GM19395 (cell line): ENCODE results near the gene SHKBP1.

Experiments used
- ATAC-seq: cut with Tn5 transposase; IDR thresholded peaks from one replicate; pipeline ENCODE4 v1.9.1; 2021; ENCODE audit warnings: mild to moderate bottlenecking, moderate library complexity; ENCODE audit not compliant: unreplicated experiment

Gene SHKBP1

DNA sequence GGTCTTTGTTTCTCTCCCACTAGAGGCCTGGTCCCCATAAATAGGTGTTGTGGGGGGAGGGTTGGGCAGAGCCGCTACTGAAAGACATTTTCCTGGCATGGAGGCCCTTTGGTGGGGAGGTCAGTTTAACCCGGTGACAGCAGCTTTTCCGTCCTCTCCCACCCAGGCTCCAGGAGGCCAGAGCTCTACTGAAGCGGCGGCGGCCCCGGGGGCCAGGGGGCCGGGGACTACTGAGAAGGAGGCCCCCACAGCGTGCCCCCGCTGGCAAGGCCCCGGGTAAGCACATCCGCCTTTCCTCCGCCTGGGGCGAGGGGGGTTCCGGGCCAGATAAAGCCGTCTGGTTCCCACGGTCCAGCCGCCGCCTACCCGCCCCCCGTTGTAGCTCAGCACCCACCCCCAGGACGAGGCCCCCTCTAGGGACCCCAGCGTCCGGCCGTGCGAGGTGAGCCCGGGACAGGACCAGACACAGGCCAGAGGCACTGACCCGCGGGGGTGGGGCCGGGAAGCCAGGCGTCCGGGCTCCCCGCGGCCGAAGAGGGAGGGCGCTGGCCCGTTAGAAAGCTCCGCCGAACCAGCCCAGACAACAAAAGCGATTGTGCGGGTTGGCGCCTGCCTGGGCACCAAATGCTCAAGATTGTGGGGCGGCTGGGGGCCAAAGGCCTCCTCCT, 23.4 kb downstream of the SHKBP1 start:
- no peak for ATAC-seq

- ATAC-seq: no peak
These were observed 24.0 kb downstream of the SHKBP1 start for GRCh38 chr19:40600570-40601133.

DNA sequence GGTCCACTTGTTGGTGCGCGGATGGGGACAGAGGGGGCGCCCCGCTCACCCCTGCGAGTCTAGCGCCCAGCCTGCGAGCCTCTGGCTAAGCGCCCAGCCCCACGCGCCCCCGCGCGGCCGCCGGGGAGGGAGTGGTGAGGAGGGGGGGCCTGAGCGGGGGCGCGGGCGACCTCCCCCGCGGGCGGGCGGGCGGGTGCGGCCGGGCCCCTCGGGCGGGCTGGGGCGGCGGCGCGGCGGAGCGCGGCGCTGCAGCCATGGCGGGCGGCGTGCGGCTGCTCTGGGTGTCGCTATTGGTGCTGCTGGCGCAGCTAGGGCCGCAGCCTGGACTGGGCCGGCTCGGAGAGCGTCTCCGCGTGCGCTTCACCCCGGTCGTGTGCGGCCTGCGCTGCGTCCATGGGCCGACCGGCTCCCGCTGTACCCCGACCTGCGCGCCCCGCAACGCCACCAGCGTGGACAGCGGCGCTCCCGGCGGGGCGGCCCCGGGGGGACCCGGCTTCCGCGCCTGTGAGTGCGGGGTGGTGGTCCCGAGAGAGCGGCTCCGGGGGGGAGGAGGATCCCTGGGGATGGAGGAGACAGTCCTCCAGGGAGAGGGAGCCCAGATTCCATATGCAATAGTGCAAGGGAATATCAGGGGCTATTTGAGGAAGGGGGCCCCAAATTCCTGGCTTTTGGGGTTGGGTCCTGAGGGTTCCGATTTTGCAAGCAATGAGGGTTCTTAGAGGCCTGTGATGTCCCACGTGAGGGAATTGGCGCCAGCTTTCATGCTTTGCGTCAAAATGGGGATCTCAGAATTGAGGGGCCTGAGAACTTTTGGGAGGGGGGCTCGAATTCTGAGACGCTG, 24.7 kb downstream of the SHKBP1 start, which contains the start of gene LTBP4:
LTBP4 (plus strand) TSS at position 236 of the 841 bp plus-strand sequence; CDS start at position 255, 19 bp downstream.
- ATAC-seq: no peak

DNA sequence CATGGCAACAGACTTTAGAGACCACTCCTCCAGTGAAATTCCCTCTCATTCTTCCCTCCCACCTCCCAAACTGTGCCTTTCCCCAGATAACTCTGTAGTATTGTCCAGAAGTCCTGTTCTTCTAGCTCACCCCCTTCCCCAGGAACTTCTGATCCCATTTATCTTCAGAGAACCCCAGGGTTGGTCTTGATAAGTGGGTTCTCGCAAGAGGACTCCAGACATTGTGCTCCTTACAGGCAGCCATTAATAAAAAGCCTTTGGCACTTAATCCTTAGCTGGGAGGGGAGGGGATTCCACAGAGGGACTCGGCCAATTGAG, 26.4 kb downstream of the SHKBP1 start:
- no peak for ATAC-seq

DNA sequence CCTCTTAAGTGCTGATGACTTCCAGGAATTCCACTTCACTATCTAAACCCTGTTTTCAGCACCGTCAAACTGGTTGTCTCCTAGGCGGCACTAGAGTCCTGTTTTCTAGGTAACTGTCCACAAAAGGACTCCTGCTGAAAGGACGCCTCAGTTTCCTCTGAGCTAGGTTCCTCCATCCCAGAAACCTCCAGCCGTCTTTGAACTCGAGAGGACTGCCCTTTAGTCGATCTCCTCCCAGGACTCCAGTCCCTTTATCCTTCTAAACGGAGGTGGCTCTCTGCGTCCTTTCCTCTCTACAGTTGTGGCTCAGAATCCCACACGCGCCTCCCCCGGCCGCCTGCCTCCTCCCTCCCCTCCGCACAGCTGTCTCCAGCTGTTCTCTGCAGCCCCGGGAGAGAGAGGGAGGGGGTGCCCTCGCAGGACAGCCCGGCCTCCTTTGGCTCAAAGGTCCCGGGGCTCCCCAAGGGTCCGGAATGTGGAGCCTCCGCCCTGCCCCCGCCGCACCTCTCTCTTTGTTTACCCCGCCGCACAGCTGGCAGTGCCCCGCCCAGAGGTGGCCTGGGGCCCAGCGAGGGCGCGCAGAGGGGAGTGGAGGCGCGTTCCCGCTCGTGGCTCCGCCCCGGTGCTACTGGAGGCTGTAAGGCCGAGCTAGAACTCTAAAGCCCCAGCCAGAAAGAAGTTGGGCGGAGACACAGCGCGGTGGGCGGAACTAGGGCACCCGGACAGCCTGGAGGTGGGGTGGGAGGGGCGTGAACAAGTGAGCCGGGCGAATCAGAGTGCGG, 26.9 kb downstream of the SHKBP1 start:
- ATAC-seq: peak; percentile 74

DNA sequence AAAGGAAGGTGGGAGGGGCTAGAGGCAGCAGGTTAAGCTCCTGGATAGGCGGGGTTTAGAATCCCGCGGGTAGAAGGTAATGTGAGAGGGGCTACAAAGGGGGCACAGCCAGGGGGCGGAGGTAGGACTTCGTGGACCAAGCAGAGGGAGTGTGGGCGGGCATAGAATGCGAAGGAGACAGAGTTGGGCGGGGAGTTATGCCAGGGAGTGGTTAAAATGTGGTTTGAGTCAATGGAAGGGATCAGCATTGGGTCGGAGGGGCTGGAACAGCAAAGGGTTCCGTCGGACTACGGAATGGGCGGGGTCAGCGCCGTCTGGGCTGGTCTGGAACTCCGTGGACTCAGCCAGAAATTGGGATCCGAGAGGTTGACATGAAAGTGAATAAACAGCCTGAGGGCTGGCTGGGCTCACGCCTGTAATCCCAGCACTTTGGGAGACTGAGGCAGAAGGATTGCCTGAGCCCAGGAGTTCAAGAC, 27.5 kb downstream of the SHKBP1 start:
- no peak for ATAC-seq

DNA sequence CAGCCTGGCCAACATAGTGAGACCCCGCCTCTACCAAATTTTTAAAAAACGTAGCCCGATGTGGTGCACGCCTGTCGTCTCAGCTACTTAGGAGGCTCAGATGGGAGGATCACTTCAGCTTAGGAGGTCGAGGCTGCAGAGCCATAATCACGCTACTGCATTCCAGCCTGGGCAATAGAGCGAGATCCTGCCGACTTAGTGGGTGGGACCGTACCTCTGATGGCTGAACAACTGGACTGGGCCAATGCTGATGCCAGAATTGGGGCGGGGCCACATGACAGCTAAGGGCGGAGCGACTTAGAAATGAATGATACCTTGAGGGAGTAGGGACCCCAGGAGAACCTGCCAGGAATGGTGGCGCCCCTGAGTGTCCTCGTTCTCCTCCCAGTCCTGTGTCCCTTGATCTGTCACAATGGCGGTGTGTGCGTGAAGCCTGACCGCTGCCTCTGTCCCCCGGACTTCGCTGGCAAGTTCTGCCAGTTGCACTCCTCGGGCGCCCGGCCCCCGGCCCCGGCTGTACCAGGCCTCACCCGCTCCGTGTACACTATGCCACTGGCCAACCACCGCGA, 28.1 kb downstream of the SHKBP1 start:
- ATAC-seq: no peak

GRCh38 chr19:40605216-40605971, 28.7 kb downstream of the SHKBP1 start:
- no peak for ATAC-seq

DNA sequence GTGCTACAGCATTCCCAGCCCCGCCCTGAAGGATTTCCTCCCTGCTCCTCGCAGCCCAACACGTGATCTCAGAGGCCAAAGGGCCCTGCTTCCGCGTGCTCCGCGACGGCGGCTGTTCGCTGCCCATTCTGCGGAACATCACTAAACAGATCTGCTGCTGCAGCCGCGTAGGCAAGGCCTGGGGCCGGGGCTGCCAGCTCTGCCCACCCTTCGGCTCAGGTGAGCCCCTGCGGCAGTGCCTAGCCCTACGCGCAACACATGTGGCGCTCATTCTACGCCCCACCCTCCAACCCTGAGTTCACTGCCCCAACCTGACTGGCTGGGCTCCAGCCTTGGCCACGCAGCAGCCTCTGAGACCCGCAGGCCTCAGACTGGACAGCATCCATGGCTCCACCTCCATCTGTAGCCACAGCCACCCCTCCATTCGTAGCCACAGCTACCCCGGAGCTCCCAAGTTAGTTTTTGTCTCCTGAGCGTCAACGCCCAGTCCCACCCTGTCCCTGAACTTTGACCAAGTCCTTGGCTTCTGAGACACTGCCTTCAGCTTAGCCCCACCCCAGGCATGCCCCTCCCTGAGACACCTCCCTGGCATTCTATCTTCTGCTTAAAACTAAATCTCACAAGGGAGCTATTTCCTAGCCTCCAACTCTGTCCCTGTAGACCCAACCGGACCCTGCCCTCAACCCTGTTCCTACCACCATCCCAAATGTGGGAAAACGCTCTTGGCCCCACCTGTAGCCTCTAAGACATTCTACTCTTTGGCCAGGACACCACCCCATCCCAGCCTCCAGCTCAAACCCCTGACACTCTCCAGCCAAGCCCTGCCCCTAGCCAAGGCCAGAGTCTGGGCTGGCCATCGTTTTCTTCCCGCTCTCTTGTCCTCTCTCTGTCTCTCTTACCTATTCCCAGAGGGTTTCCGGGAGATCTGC, 30.9 kb downstream of the SHKBP1 start:
- ATAC-seq: no peak

GRCh38 chr19:40608240-40608621, 31.6 kb downstream of the SHKBP1 start:
- ATAC-seq: no peak

DNA sequence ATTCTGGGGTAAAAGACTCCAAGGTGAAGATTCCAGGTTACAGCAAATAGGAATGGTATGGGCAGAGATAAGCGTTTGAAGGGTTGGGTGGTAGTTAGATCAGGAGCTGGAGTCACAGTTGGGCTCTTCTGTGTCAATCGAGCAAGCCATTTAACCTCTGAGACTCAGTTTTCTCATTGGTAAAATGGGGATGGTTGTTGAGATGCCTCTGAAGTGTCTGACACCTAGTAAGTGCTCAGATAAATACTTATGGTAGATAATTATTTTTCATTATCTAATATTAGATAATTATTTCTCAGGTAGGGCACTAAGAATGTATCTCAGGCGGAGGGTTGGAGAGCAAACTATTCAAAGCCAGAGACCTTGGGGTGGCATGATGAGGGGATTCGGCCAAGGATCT, 32.3 kb downstream of the SHKBP1 start:
- ATAC-seq: no peak

DNA sequence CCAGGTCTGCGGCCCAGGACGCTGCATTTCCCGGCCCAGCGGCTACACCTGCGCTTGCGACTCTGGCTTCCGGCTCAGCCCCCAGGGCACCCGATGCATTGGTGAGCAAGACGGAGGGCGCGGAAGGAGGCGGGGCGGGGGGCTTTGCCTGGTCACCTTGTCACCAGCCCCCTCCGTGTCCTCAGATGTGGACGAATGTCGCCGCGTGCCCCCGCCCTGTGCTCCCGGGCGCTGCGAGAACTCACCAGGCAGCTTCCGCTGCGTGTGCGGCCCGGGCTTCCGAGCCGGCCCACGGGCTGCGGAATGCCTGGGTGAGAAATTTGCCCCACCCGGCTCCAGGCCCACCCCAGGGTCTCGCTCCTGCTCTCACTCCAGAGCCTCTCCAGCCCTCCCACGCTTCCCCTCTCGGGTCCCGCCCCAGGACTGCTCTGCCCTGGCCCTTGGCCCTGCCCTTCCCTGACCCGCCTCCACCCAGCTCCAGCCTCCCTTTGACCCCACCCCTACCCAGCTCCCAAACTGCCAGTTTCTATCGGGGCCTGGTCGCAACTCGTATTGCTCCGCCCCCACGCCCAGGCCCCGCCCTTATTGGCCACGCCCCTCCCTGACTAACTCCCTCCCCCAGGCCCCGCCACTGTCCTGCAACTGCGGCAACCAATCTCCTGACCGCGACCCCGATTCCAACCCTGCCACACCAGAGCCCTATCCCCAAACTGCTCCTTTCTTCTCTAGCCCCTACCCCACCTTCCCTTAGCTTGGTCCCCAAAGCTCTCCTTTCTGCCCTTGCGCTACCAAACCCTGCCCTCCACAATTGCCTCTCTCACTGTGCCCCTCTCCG, 33.1 kb downstream of the SHKBP1 start:
- peak; percentile 52 for ATAC-seq

- ATAC-seq: no peak
These were observed 33.9 kb downstream of the SHKBP1 start for GRCh38 chr19:40610396-40611064.

DNA sequence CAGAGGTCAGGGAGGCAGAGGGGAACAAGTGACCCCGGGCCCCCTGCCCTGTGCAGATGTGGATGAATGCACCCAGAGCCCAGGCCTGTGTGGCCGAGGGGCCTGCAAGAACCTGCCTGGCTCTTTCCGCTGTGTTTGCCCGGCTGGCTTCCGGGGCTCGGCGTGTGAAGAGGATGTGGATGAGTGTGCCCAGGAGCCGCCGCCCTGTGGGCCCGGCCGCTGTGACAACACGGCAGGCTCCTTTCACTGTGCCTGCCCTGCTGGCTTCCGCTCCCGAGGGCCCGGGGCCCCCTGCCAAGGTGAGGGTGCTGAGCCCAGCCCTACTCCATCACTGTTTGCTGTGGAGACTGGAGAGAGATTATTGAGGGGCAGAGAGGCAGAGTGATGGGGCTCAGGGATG, 34.4 kb downstream of the SHKBP1 start:
- ATAC-seq: no peak

DNA sequence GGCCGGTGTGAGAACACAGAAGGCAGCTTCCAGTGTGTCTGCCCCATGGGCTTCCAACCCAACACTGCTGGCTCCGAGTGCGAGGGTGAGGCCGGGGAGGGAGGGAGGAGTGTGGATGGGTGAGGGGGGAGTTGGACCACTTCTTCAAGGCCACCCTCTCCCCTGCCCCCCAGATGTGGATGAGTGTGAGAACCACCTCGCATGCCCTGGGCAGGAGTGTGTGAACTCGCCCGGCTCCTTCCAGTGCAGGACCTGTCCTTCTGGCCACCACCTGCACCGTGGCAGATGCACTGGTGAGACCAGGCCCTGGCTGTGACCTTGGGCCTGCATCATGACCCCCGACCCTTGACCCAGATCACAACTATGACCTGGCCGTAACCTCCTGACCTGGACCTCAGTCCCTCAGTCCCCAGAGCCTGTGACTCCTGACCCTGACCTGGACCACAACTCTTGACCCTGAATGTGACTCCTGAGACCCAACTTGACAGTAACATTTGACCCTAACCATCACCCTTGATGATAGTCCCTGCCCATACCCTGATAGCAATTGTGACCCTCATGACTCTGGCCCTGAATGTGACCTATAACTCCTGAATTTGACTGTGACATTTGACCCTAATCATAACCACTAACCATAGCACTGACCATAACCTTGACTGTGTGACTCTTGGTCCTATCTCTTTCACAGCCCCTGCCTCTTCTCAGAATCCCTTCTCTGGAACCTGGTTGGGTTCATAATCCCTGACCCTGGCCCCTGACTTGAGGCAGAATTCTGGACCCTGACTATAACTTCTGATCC, 35.4 kb downstream of the SHKBP1 start:
- no peak for ATAC-seq

- no peak for ATAC-seq
These were observed 36.4 kb downstream of the SHKBP1 start for GRCh38 chr19:40612831-40613689.
